ENCODE measurements around the gene GALNT18. TPM values are rescaled to one million over a fixed set of nuclear protein-coding genes. Genes with fewer than 3 reads are reported as not detected.

Gene GALNT18
- total RNA-seq, 2 donors from 2014 or later: 5.3 to 7.3 TPM

- intact Hi-C loops (cut with DNase I): no loop called here
- DNase-seq: no peak
- peak overlapping the region in 2 of 4 donors; percentile 19 to 50 for H3K27ac ChIP-seq
- ATAC-seq: peak; percentile 48
- WGBS, 2 donors: 23 to 25% methylated on average over 4 of the region's 4 CpGs
- peaks cover 13% of the 10 kb centered on the region for H3K4me1 ChIP-seq
- no peaks in the 10 kb centered on the region for H3K36me3 ChIP-seq (replicated peaks in 1 of 2; ENCODE audit: insufficient read depth in 1 of 2, low read depth in 2 of 2)
- H3K4me3 ChIP-seq: no peak overlapping the region
- no peaks in the 10 kb centered on the region for H3K9me3 ChIP-seq
- no peak for TF ChIP-seq POLR2A (IDR thresholded peaks at IDR 0.05)
- no peaks in the 10 kb centered on the region for H3K27me3 ChIP-seq
Observed at GRCh38 chr11:11284481-11284880, 337.3 kb downstream of the GALNT18 start.

- no peak for TF ChIP-seq CTCF (IDR thresholded peaks at IDR 0.05)
- no peak for TF ChIP-seq POLR2A (IDR thresholded peaks at IDR 0.05)
- 73 to 75% methylated on average over 5 of the region's 5 CpGs for WGBS, 2 donors
- Histone ChIP-seq H3K9me3 (no peaks in the 10 kb centered on the region), H3K4me1 (peaks cover 13% of the 10 kb centered on the region), H3K27me3 (no peaks in the 10 kb centered on the region), H3K27ac (no peak overlapping the region), H3K4me3 (no peak overlapping the region), H3K36me3 (replicated peaks in 1 of 2; ENCODE audit: insufficient read depth in 1 of 2, low read depth in 2 of 2) (no peaks in the 10 kb centered on the region)
- intact Hi-C loops (cut with DNase I): no loop called here
- DNase-seq: no peak
- no peak for ATAC-seq
Observed at GRCh38 chr11:11281626-11282025, 340.2 kb downstream of the GALNT18 start.

- intact Hi-C loops (cut with DNase I): no loop called here
- H3K27me3 ChIP-seq: no peaks in the 10 kb centered on the region
- no peaks in the 10 kb centered on the region for H3K36me3 ChIP-seq (replicated peaks in 1 of 2; ENCODE audit: insufficient read depth in 1 of 2, low read depth in 2 of 2)
- no peak overlapping the region for H3K4me3 ChIP-seq
- DNase-seq (no peak), ATAC-seq (no peak)
- H3K9me3 ChIP-seq: no peaks in the 10 kb centered on the region
- H3K4me1 ChIP-seq: peaks cover 13% of the 10 kb centered on the region
- TF ChIP-seq POLR2A (IDR thresholded peaks at IDR 0.05) (no peak), CTCF (IDR thresholded peaks at IDR 0.05) (no peak)
- 99 to 100% methylated on average over 5 of the region's 5 CpGs for WGBS, 2 donors
- H3K27ac ChIP-seq: no peak overlapping the region
Observed at GRCh38 chr11:11280826-11281225, 341.0 kb downstream of the GALNT18 start.

DNA sequence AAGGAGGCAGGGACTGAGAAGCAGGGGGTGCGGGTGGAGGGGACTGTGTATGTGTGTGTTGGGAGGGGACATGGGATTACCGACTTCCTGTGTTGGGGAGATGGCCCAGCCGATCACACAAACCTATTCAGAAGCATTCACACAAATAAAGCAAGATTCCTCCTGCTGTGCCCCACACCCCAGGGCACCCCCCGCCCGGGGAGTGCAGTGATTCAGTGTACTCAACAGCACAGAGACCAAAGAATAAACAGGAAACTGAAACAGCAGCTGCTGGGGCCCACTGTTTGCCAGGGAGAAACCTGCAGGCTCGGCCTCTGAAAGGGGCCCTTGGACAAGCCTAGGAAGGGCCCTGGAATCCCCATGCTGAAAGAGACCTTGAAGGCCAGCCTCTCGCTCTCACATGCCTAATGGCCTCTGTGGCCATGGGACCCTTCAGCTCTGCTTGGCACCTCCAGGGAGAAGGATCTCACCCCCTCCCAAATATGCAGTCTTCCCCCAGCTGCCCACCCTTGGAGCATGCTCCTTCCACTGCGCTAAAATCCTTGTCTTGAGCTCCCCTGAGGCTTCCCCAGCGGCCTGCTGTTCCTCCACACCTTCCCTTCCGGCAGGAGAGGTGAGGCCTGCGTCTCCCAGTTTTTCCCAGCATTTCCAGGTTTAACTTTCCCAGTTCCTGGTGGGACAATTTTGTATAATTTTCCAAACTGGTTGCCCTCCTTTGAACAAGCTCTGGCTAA lies 341.7 kb downstream of the GALNT18 start:
- intact Hi-C loops (cut with DNase I): no loop called here
- H3K4me1 ChIP-seq: peaks cover 12% of the 10 kb centered on the region
- no peaks in the 10 kb centered on the region for H3K36me3 ChIP-seq (replicated peaks in 1 of 2; ENCODE audit: insufficient read depth in 1 of 2, low read depth in 2 of 2)
- ATAC-seq: no peak
- no peak overlapping the region for H3K27ac ChIP-seq
- DNase-seq: no peak
- no peaks in the 10 kb centered on the region for H3K9me3 ChIP-seq
- no peak overlapping the region for H3K4me3 ChIP-seq
- no peak for TF ChIP-seq CTCF (IDR thresholded peaks at IDR 0.05)
- TF ChIP-seq POLR2A (IDR thresholded peaks at IDR 0.05): no peak
- WGBS, 2 donors: 80 to 83% methylated on average over 11 of the region's 11 CpGs
- H3K27me3 ChIP-seq: no peaks in the 10 kb centered on the region

- DNase-seq (no peak), ATAC-seq (no peak)
- Histone ChIP-seq H3K4me1 (no peaks in the 10 kb centered on the region), H3K36me3 (replicated peaks in 1 of 2; ENCODE audit: insufficient read depth in 1 of 2, low read depth in 2 of 2) (no peaks in the 10 kb centered on the region), H3K27ac (no peak overlapping the region), H3K9me3 (no peaks in the 10 kb centered on the region), H3K4me3 (no peak overlapping the region), H3K27me3 (no peaks in the 10 kb centered on the region)
- TF ChIP-seq POLR2A (IDR thresholded peaks at IDR 0.05): no peak
- no peak for TF ChIP-seq CTCF (IDR thresholded peaks at IDR 0.05)
- intact Hi-C loops (cut with DNase I): no loop called here
- 83 to 95% methylated on average over 1 of the region's 1 CpG for WGBS, 2 donors
Observed at GRCh38 chr11:11272254-11272653, 349.6 kb downstream of the GALNT18 start.

All from body of pancreas (tissue), 4 donors.